ENCODE measurements around the gene SAYSD1. TPM values are rescaled to one million over a fixed set of nuclear protein-coding genes. Genes with fewer than 3 reads are reported as not detected.

Gene SAYSD1
- total and polyA plus RNA-seq, 9 of the 15 experiments (the other 6 are each of a cell fraction or from before 2014, with no cell fraction given): 3.5 to 19.1 (median 12.4) TPM

DNA sequence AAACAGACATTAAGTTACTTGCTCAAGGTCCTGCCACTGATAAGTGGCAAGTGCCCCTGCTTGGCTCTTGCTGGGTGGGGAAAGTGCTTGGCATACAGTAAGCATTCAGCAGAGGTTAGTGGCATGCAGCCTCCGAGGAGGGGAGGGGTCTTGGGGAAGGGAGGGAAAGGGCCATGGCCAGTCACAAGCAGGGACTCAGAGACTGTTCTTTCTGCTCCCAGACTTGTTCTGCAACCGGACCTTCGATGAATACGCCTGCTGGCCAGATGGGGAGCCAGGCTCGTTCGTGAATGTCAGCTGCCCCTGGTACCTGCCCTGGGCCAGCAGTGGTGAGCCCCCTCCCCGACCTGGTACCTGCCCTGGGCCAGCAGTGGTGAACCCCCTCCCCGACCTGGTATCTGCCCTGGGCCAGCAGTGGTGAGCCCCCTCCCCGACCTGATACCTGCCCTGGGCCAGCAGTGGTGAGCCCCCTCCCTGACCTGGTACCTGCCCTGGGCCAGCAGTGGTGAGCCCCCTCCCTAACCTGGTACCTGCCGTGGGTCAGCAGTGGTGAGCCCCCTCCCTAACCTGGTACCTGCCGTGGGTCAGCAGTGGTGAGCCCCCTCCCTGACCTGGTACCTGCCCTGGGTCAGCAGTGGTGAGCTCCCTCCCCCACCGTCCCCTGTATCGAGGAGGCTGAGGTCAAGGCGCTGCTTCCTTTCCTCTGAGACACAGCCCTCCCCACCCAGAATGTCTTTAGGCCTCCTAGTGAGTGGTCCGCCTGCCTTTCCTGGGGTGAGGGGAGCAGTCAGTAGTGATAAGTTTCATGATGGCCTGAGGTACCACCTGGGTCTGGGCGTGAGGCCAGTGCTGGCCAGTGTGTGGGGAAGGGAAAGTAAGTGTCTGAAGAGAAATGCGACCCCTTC, 57.5 kb downstream of the SAYSD1 start:
- Histone ChIP-seq H2AFZ (ENCODE audit: low read depth, low read length) (no peak overlapping the region), H3K9ac (ENCODE audit: insufficient read depth in 1 of 2, low read depth in 2 of 2, low read length in 2 of 2) (no peak overlapping the region), H3K27me3 (ENCODE audit: control insufficient read depth in 2 of 2, insufficient read depth in 2 of 2, low read length in 2 of 2) (peaks cover 19 to 67% of the 10 kb centered on the region in 2 experiments), H3K4me2 (ENCODE audit: insufficient read depth, low read length) (no peak overlapping the region), H3K79me2 (ENCODE audit: control insufficient read depth, insufficient read depth, low read length) (no peaks in the 10 kb centered on the region), H3K9me3 (replicated peaks; ENCODE audit: control insufficient read depth, insufficient read depth, low read depth, low read length) (no peaks in the 10 kb centered on the region), H3K4me1 (replicated peaks in 1 of 2; ENCODE audit: control insufficient read depth in 2 of 2, insufficient read depth in 2 of 2, low read length in 2 of 2) (no peaks in the 10 kb centered on the region; a peak in 1 of 5 replicates), H3K9me1 (ENCODE audit: control insufficient read depth, insufficient read depth, low read length) (no peaks in the 10 kb centered on the region), H4K20me1 (replicated peaks; ENCODE audit: control insufficient read depth, insufficient read depth, low read length) (peaks cover 17% of the 10 kb centered on the region), H3K27ac (ENCODE audit: extremely low read depth, low read depth, low read length) (no peak overlapping the region), H3K36me3 (ENCODE audit: control insufficient read depth, insufficient read depth, low read length) (no peaks in the 10 kb centered on the region), H3K4me3 (no peak overlapping the region)
- FAIRE-seq (no peak), ATAC-seq (no peak), DNase-seq (ENCODE audit: extremely low read depth in 1 of 4, low spot score in 3 of 4) (no peak)
- ChIA-PET CTCF (ENCODE audit: low intra/inter-chr PET ratio) (no interaction called here), POLR2A (no interaction called here)
- no TSS peak for BruUV-seq (replicated peaks)
- intact Hi-C loops (cut with micrococcal nuclease): no loop called here
- in situ Hi-C loops (cut with MboI): no loop called here
- WGBS (ENCODE audit: insufficient coverage, low coverage, missing lambda C conversion rate): 3% methylated on average over 17 of the region's 17 CpGs
- no peak for TF ChIP-seq ZNF780A (CRISPR knock-in tag; IDR thresholded peaks at IDR 0.05)
- TF ChIP-seq, protein P1, sequence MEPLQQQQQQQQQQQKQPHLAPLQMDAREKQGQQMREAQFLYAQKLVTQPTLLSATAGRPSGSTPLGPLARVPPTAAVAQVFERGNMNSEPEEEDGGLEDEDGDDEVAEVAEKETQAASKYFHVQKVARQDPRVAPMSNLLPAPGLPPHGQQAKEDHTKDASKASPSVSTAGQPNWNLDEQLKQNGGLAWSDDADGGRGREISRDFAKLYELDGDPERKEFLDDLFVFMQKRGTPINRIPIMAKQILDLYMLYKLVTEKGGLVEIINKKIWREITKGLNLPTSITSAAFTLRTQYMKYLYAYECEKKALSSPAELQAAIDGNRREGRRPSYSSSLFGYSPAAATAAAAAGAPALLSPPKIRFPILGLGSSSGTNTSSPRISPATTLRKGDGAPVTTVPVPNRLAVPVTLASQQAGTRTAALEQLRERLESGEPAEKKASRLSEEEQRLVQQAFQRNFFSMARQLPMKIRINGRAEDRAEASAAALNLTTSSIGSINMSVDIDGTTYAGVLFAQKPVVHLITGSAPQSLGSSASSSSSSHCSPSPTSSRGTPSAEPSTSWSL (CRISPR knock-in tag; IDR thresholded peaks at IDR 0.05; ENCODE audit: borderline replicate concordance): no peak
- no peak for TF ChIP-seq BCOR (IDR thresholded peaks at IDR 0.05)
- no peak for TF ChIP-seq MYNN (IDR thresholded peaks at IDR 0.05)
- no peak for TF ChIP-seq MYNN (CRISPR knock-in tag; IDR thresholded peaks at IDR 0.05)
- no peak for TF ChIP-seq ADNP (tag; IDR thresholded peaks at IDR 0.05)
- no peak for TF ChIP-seq NFYB (IDR thresholded peaks at IDR 0.05; ENCODE audit: extremely low read depth, insufficient read length)
- TF ChIP-seq ZNF239 (CRISPR knock-in tag; IDR thresholded peaks at IDR 0.05): no peak
- no peak for TF ChIP-seq DMBX1 (CRISPR knock-in tag; IDR thresholded peaks at IDR 0.05; ENCODE audit: borderline replicate concordance)
- TF ChIP-seq, protein P2, sequence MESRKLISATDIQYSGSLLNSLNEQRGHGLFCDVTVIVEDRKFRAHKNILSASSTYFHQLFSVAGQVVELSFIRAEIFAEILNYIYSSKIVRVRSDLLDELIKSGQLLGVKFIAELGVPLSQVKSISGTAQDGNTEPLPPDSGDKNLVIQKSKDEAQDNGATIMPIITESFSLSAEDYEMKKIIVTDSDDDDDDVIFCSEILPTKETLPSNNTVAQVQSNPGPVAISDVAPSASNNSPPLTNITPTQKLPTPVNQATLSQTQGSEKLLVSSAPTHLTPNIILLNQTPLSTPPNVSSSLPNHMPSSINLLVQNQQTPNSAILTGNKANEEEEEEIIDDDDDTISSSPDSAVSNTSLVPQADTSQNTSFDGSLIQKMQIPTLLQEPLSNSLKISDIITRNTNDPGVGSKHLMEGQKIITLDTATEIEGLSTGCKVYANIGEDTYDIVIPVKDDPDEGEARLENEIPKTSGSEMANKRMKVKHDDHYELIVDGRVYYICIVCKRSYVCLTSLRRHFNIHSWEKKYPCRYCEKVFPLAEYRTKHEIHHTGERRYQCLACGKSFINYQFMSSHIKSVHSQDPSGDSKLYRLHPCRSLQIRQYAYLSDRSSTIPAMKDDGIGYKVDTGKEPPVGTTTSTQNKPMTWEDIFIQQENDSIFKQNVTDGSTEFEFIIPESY (CRISPR knock-in tag; IDR thresholded peaks at IDR 0.05): no peak
- no peak for TF ChIP-seq FUS (optimal IDR thresholded peaks at IDR 0.05; ENCODE audit: low read depth, low read length)
- TF ChIP-seq, protein P3, sequence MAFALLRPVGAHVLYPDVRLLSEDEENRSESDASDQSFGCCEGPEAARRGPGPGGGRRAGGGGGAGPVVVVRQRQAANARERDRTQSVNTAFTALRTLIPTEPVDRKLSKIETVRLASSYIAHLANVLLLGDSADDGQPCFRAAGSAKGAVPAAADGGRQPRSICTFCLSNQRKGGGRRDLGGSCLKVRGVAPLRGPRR (CRISPR knock-in tag; IDR thresholded peaks at IDR 0.05): no peak
- TF ChIP-seq, protein P4, sequence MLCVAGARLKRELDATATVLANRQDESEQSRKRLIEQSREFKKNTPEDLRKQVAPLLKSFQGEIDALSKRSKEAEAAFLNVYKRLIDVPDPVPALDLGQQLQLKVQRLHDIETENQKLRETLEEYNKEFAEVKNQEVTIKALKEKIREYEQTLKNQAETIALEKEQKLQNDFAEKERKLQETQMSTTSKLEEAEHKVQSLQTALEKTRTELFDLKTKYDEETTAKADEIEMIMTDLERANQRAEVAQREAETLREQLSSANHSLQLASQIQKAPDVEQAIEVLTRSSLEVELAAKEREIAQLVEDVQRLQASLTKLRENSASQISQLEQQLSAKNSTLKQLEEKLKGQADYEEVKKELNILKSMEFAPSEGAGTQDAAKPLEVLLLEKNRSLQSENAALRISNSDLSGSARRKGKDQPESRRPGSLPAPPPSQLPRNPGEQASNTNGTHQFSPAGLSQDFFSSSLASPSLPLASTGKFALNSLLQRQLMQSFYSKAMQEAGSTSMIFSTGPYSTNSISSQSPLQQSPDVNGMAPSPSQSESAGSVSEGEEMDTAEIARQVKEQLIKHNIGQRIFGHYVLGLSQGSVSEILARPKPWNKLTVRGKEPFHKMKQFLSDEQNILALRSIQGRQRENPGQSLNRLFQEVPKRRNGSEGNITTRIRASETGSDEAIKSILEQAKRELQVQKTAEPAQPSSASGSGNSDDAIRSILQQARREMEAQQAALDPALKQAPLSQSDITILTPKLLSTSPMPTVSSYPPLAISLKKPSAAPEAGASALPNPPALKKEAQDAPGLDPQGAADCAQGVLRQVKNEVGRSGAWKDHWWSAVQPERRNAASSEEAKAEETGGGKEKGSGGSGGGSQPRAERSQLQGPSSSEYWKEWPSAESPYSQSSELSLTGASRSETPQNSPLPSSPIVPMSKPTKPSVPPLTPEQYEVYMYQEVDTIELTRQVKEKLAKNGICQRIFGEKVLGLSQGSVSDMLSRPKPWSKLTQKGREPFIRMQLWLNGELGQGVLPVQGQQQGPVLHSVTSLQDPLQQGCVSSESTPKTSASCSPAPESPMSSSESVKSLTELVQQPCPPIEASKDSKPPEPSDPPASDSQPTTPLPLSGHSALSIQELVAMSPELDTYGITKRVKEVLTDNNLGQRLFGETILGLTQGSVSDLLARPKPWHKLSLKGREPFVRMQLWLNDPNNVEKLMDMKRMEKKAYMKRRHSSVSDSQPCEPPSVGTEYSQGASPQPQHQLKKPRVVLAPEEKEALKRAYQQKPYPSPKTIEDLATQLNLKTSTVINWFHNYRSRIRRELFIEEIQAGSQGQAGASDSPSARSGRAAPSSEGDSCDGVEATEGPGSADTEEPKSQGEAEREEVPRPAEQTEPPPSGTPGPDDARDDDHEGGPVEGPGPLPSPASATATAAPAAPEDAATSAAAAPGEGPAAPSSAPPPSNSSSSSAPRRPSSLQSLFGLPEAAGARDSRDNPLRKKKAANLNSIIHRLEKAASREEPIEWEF (CRISPR knock-in tag; IDR thresholded peaks at IDR 0.05): no peak
